Keratinocyte (primary cell): ENCODE measurements around the gene APBB1.

Experiments used
- CTCF ChIP-seq, 3 experiments: IDR thresholded peaks in 1 of 3; conservative IDR thresholded peaks in 1 of 3; optimal IDR thresholded peaks in 1 of 3; 2 replicates in 2 of 3; 3 replicates in 1 of 3; pipeline versions ENCODE3 to v1.5.1; 2011; ENCODE audit warnings: low read length in 3 of 3, mild to moderate bottlenecking in 3 of 3, moderate library complexity in 2 of 3, control low read depth in 1 of 3, inconsistent platforms in 1 of 3; ENCODE audit not compliant: insufficient read depth in 2 of 3; ENCODE audit errors: extremely low read depth in 1 of 3
- EZH2 ChIP-seq: IDR thresholded peaks from one replicate; pipeline ENCODE4 v1.6.1; 2012; ENCODE audit warnings: inconsistent platforms, mild to moderate bottlenecking, low read length, moderate library complexity

- TF ChIP-seq CTCF (optimal IDR thresholded peaks at IDR 0.05 in 1 of 3, IDR thresholded peaks at IDR 0.05 in 1 of 3, conservative IDR thresholded peaks at IDR 0.05 in 1 of 3; ENCODE audit: extremely low read depth in 1 of 3, insufficient read depth in 2 of 3, low read length in 3 of 3) (no peak), EZH2 (no peak)
Observed at GRCh38 chr11:6356503-6357055, 62.3 kb downstream of the APBB1 start.
